Uterus (tissue), 4 donors: ENCODE data around the gene JPH3. TPM values are rescaled to one million over a fixed set of nuclear protein-coding genes. Genes with fewer than 3 reads are reported as not detected.

Source experiments
- DNase-seq, 2 donors: peaks; one replicate each; pipeline ENCODE4 v3.0.0-alpha.2; 2019 to 2020
- H3K27ac ChIP-seq, 2 donors: fragments of 200-600 bp; sonication (generic); 1 replicate in 1 of 2; 2 replicates in 1 of 2; pipeline ENCODE4 v1.5.1; 2016 to 2018
- H3K27me3 ChIP-seq, 2 donors: fragments of 200-600 bp; sonication (generic); one replicate each; pipeline ENCODE4 v1.5.1; 2018 to 2019; ENCODE audit warnings: control low read depth in 1 of 2
- H3K36me3 ChIP-seq, 2 donors: fragments of 200-600 bp; sonication (generic); one replicate each; pipeline ENCODE4 v1.5.1; 2019; ENCODE audit warnings: control low read depth in 1 of 2
- H3K4me1 ChIP-seq, 2 donors: fragments of 200-600 bp; sonication (generic); one replicate each; pipeline ENCODE4 v1.5.1; 2018 to 2019; ENCODE audit warnings: control low read depth in 1 of 2
- H3K4me3 ChIP-seq, 2 donors: fragments of 200-600 bp; sonication (generic); 1 replicate in 1 of 2; 2 replicates in 1 of 2; pipeline ENCODE4 v1.5.1; 2018 to 2019; ENCODE audit warnings: mild to moderate bottlenecking in 1 of 2
- H3K9me3 ChIP-seq, 2 donors: fragments of 200-600 bp; sonication (generic); one replicate each; pipeline ENCODE4 v1.5.1; 2019; ENCODE audit warnings: control low read depth in 1 of 2
- POLR2A ChIP-seq, 2 donors: fragments of 450-650 bp; IDR thresholded peaks; one replicate each; pipeline ENCODE4 v1.6.1; 2016; ENCODE audit warnings: antibody characterized with exemption in 2 of 2, mild to moderate bottlenecking in 1 of 2, moderate library complexity in 1 of 2
- intact Hi-C: fragments of 100-400 bp; cut with DNase I; formaldehyde crosslinking; loops from one replicate; pipeline ENCODE4 v1.15.1; 2023; ENCODE audit warnings: low total_unique reads
- total RNA-seq, 4 donors: library from RNA; depleted of rRNA in 3 of 4; stranded (reverse); fragments of >200 nt in 3 of 4; gene quantifications; one replicate each; pipeline versions ENCODE4 v1.1.0 to v1.2.4, GENCODE V29; 2014 to 2023
- TF ChIP-seq, protein P1 (sequence below), 4 experiments: fragments of 200-600 bp in 2 of 4; fragments of 450-650 bp in 2 of 4; sonication (generic) in 2 of 4; IDR thresholded peaks; one replicate each; pipeline ENCODE4 v1.5.1; 2016 to 2019; ENCODE audit warnings: antibody characterized with exemption in 4 of 4, mild to moderate bottlenecking in 2 of 4, moderate library complexity in 1 of 4
- donor health status: DM: yes; HTN: yes; CAD: no.

The JPH3 gene
- total RNA-seq, 4 donors from 2014 or later = 0.27 to 1.1 TPM; not detected in 2

DNA sequence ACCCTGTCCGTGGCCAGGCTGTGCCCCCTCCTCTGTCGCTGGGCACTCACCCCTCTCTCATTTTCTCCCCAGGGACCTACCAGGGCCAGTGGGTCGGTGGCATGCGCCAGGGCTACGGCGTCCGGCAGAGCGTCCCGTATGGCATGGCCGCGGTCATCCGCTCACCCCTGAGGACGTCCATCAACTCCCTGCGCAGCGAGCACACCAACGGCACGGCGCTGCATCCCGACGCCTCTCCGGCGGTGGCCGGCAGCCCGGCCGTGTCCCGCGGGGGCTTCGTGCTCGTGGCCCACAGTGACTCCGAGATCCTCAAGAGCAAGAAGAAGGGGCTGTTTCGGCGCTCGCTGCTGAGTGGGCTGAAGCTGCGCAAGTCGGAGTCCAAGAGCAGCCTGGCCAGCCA, 41.9 kb downstream of the JPH3 start:
- DNase-seq = no peak
- H3K27me3 ChIP-seq = no peaks in the 10 kb centered on the region
- TF ChIP-seq, protein P1, sequence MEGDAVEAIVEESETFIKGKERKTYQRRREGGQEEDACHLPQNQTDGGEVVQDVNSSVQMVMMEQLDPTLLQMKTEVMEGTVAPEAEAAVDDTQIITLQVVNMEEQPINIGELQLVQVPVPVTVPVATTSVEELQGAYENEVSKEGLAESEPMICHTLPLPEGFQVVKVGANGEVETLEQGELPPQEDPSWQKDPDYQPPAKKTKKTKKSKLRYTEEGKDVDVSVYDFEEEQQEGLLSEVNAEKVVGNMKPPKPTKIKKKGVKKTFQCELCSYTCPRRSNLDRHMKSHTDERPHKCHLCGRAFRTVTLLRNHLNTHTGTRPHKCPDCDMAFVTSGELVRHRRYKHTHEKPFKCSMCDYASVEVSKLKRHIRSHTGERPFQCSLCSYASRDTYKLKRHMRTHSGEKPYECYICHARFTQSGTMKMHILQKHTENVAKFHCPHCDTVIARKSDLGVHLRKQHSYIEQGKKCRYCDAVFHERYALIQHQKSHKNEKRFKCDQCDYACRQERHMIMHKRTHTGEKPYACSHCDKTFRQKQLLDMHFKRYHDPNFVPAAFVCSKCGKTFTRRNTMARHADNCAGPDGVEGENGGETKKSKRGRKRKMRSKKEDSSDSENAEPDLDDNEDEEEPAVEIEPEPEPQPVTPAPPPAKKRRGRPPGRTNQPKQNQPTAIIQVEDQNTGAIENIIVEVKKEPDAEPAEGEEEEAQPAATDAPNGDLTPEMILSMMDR (IDR thresholded peaks at IDR 0.05) = no peak
- no peak for TF ChIP-seq POLR2A (IDR thresholded peaks at IDR 0.05)
- H3K9me3 ChIP-seq = no peaks in the 10 kb centered on the region
- H3K4me1 ChIP-seq = no peaks in the 10 kb centered on the region
- H3K27ac ChIP-seq = no peak overlapping the region
- intact Hi-C loops = no loop called here
- no peaks in the 10 kb centered on the region for H3K36me3 ChIP-seq
- H3K4me3 ChIP-seq = no peak overlapping the region

DNA sequence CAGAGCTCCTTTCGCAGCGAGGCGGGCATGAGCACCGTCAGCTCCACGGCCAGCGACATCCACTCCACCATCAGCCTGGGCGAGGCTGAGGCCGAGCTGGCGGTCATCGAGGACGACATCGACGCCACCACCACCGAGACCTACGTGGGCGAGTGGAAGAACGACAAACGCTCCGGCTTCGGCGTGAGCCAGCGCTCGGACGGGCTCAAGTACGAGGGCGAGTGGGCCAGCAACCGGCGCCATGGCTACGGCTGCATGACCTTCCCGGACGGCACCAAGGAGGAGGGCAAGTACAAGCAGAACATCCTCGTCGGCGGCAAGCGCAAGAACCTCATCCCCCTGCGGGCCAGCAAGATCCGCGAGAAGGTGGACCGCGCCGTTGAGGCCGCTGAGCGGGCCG, 42.3 kb downstream of the JPH3 start:
- no peak for TF ChIP-seq POLR2A (IDR thresholded peaks at IDR 0.05)
- TF ChIP-seq, protein P1 (IDR thresholded peaks at IDR 0.05) = no peak
- intact Hi-C loops = no loop called here
- Histone ChIP-seq H3K4me1 (no peaks in the 10 kb centered on the region), H3K27me3 (no peaks in the 10 kb centered on the region), H3K9me3 (no peaks in the 10 kb centered on the region), H3K27ac (no peak overlapping the region), H3K36me3 (no peaks in the 10 kb centered on the region), H3K4me3 (no peak overlapping the region)
- no peak for DNase-seq

DNA sequence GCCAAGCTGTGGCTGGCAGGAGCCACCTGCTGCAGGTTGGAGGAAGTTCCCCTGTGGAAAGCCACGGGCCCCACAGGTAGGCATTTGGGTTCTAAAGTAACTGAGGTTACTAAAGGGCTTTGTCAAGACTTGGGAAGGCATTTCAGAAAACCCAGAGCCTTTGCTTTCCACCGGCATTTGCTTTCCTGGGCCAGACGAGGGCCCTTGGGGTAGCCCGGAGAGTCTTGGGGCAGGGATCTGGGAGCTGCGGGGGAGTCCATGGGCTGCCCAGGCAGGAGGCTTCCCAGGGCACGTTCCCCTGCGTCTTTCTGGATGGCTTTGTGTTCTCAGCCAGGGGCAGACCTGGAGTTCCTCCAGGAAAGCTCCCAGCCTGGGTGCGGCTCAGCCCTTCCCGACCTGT, 43.5 kb downstream of the JPH3 start:
- Histone ChIP-seq H3K36me3 (no peaks in the 10 kb centered on the region), H3K4me3 (no peak overlapping the region), H3K9me3 (no peaks in the 10 kb centered on the region), H3K27me3 (no peaks in the 10 kb centered on the region), H3K27ac (no peak overlapping the region), H3K4me1 (no peaks in the 10 kb centered on the region)
- TF ChIP-seq POLR2A (IDR thresholded peaks at IDR 0.05) = no peak
- TF ChIP-seq, protein P1 (IDR thresholded peaks at IDR 0.05) = no peak
- DNase-seq = no peak
- intact Hi-C loops = no loop called here

DNA sequence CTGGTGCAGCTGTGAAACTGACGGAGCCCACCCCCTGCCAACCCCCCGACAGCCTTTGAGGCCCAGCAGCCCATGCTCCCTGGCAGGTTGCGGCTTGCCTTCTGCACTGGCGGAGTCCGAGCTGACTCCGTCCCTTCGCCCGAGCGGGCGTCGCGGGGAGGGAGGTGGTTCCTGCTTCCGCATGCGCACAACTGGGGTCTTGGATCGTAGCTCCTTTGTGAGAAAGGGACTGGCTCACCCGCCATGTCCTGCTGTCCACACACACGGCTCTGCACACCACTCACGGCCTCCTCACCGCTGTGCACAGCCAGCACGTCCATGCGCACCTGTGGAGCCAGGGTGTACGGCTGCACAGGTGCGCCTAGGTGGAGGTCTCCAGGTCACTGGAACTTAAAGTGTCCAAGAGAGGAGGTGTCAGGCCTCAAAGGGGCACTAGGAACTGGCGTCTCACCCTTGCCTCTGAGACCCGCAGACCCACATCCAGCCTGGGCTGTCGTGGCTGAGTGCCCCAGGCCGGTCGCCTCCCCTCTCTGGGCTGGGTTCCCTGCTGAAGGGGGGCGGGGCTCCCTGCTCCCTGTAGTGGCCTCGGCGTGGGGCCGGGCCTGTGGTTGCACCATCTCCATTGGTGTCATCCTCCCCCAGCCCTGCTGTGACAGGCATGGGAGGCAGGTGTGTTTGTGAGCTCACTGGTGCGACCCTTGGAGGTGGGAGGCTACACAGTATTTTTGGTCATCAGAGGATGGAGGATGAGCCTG, 45.3 kb downstream of the JPH3 start:
- intact Hi-C loops = no loop called here
- H3K4me1 ChIP-seq = no peaks in the 10 kb centered on the region
- no peak overlapping the region for H3K4me3 ChIP-seq
- TF ChIP-seq, protein P1 (IDR thresholded peaks at IDR 0.05) = no peak
- TF ChIP-seq POLR2A (IDR thresholded peaks at IDR 0.05) = no peak
- no peak overlapping the region for H3K27ac ChIP-seq
- no peaks in the 10 kb centered on the region for H3K36me3 ChIP-seq
- H3K9me3 ChIP-seq = no peaks in the 10 kb centered on the region
- no peak for DNase-seq
- no peaks in the 10 kb centered on the region for H3K27me3 ChIP-seq

DNA sequence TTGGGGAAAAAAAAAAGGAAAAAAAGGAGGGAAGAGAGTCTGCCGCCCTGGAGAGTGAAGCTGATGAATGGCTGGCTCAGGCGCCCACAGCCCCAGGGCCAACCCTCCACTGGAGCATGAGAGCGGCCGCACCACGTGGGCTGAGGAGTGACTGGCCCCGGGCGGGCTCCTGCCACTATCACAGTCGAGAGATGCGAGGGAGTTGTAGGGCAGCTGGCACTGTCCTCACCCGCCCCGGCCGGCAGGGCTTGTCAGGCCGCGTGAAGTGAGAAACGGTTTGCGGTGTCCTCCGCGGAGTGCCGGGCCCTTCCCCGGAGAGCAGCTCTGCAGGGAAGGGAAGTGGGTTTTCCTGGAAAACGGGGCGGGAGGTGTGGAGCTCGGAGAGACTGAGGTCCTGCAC, 45.9 kb downstream of the JPH3 start:
- H3K27me3 ChIP-seq = no peaks in the 10 kb centered on the region
- intact Hi-C loops = no loop called here
- H3K4me3 ChIP-seq = no peak overlapping the region
- no peaks in the 10 kb centered on the region for H3K4me1 ChIP-seq
- DNase-seq = no peak
- H3K9me3 ChIP-seq = no peaks in the 10 kb centered on the region
- TF ChIP-seq, protein P1 (IDR thresholded peaks at IDR 0.05) = no peak
- no peak for TF ChIP-seq POLR2A (IDR thresholded peaks at IDR 0.05)
- H3K36me3 ChIP-seq = no peaks in the 10 kb centered on the region
- no peak overlapping the region for H3K27ac ChIP-seq
